GM18519 (cell line): ENCODE data around the gene NR2F6.
"Not testable (repeated sequence)": the region's sequence is repeated elsewhere in the genome, so short reads cannot be mapped to it uniquely, and the experiment has no call there.

Source experiments
- ATAC-seq: cut with Tn5 transposase; IDR thresholded peaks from one replicate; pipeline ENCODE4 v1.9.1; 2021; ENCODE audit warnings: mild to moderate bottlenecking, moderate library complexity; ENCODE audit not compliant: unreplicated experiment, low FRiP score

Gene NR2F6

GRCh38 chr19:17245535-17245984 is at the start of gene NR2F6:
TSS of gene NR2F6 (minus strand) at chr19:17245919. CDS start at chr19:17245220, 699 bp downstream.
- ATAC-seq, result no peak

- no peak for ATAC-seq
Measured at GRCh38 chr19:17294051-17294891, 48.6 kb upstream of the NR2F6 start.

GRCh38 chr19:17293605-17294004 is 47.9 kb upstream of the NR2F6 start:
- ATAC-seq, result no peak

GRCh38 chr19:17292301-17293074 is 46.8 kb upstream of the NR2F6 start:
- ATAC-seq, result peak; percentile 64

GRCh38 chr19:17289489-17289888 is 43.8 kb upstream of the NR2F6 start:
- ATAC-seq, result no peak

- ATAC-seq, result no peak
Measured at GRCh38 chr19:17286752-17287151, 41.0 kb upstream of the NR2F6 start.

- ATAC-seq, result no peak
Measured at GRCh38 chr19:17286263-17286662, 40.5 kb upstream of the NR2F6 start.

GRCh38 chr19:17285415-17286135 is 39.9 kb upstream of the NR2F6 start:
- no peak for ATAC-seq

GRCh38 chr19:17283504-17283996 is 37.8 kb upstream of the NR2F6 start:
- ATAC-seq, result no peak

- no peak for ATAC-seq
Measured at GRCh38 chr19:17282488-17283125, 36.9 kb upstream of the NR2F6 start.

- ATAC-seq, result no peak
Measured at GRCh38 chr19:17281391-17282304, 35.9 kb upstream of the NR2F6 start, which contains the start of gene ANKLE1. TSS of gene ANKLE1 (plus strand) at chr19:17281901. CDS start at chr19:17281921, 20 bp downstream.

- ATAC-seq, result no peak
Measured at GRCh38 chr19:17279436-17279835, 33.7 kb upstream of the NR2F6 start.

GRCh38 chr19:17275441-17276175 is 29.9 kb upstream of the NR2F6 start:
- no peak for ATAC-seq

GRCh38 chr19:17274892-17275291 is 29.2 kb upstream of the NR2F6 start:
- ATAC-seq, result not testable (repeated sequence)

- no peak for ATAC-seq
Measured at GRCh38 chr19:17268754-17269153, 23.0 kb upstream of the NR2F6 start.

GRCh38 chr19:17266975-17267788 is 21.5 kb upstream of the NR2F6 start, which contains the start of gene BABAM1:
TSS of gene BABAM1 (plus strand) at chr19:17267443. CDS start at chr19:17268807, 1,364 bp downstream.
- ATAC-seq, result peak; percentile 81

- ATAC-seq, result no peak
Measured at GRCh38 chr19:17266589-17266974, 20.9 kb upstream of the NR2F6 start.
